Measurements from ENCODE around the gene POU2AF2.
A peak's percentile ranks its signal among the peaks of the same experiment; 100 is the strongest.

DNA sequence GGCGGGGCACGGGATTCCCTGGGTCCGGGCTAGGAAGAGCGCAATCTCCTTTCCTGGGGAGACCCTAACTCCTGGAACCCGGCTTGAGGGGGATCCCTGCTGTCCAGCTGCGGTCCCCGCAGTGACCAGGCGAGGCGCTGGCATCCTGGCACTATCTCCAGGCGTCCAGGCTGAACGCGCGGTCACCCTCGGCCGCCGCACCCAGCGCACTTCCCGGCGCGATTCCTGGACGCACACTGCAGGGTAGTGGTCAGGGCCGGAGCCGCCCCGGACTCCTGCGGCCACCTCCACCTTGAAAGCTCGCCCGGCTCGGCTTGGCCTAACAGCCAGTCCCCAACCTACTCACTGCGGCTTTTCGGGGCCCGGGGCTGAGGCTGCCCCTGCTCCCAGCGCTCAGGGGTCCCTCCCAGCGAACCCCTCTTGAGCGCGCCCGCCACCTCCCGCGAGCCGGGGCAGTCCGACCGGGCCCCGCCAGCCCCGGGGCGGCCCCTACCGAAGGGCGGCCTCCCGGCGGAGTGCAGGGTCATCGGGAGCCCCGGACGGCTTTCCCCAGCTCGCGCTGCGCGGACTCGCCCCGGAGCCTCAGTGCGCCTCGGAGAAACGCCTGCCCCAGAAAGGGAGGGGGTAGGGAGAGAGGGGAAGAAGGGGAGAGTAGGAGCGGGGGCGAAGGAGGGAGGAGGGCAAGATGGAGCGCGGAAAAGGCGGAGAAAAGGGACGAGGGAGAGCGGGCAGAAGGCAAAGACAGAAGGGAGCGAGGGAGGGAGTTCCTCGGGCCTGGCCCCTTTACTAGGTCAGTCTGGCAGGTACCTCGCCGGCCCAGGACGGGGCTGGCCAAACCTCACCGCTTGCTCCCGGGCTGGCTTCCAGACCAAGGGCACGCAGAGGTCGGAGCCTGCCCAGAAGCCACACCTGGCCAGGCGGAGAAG, 53.8 kb downstream of the POU2AF2 start:
- TF ChIP-seq CTCF (IDR thresholded peaks at IDR 0.05; ENCODE audit: control extremely low read depth in 1 of 3, insufficient read depth in 1 of 3, low read depth in 1 of 3, low read length in 3 of 3): peak; percentile 49 to 69 (median 64)
- TF ChIP-seq RAD21 (IDR thresholded peaks at IDR 0.05 in 1 of 2, conservative IDR thresholded peaks at IDR 0.05 in 1 of 2; ENCODE audit: low read depth in 2 of 2, low read length in 2 of 2): peak in 1 of 2 experiments; percentile 34; a peak in 1 of 4 replicates
- TF ChIP-seq SIN3A (conservative IDR thresholded peaks at IDR 0.05 in 1 of 2, IDR thresholded peaks at IDR 0.05 in 1 of 2; ENCODE audit: low read depth in 1 of 2, low read length in 2 of 2): no peak
- TF ChIP-seq CTBP2 (IDR thresholded peaks at IDR 0.05; ENCODE audit: borderline replicate concordance, insufficient read depth, insufficient read length, low read length): peak; percentile 55
- no peak for TF ChIP-seq SP4 (IDR thresholded peaks at IDR 0.05; ENCODE audit: low read length)
- TF ChIP-seq EP300 (IDR thresholded peaks at IDR 0.05; ENCODE audit: borderline replicate concordance in 1 of 2, low read depth in 2 of 2, low read length in 2 of 2): no peak
- TF ChIP-seq POLR2AphosphoS5 (IDR thresholded peaks at IDR 0.05; ENCODE audit: low read depth, low read length): no peak
- TF ChIP-seq EZH2 (IDR thresholded peaks at IDR 0.05; ENCODE audit: low read depth, low read length, severe bottlenecking): no peak
- peak in 1 of 2 experiments; percentile 52; a peak in 1 of 3 replicates for TF ChIP-seq POLR2A (IDR thresholded peaks at IDR 0.05; ENCODE audit: control extremely low read depth in 1 of 2, low read depth in 2 of 2, low read length in 2 of 2)
- peak; percentile 45; the same call in 1 of the 2 replicates for TF ChIP-seq RBBP5 (IDR thresholded peaks at IDR 0.05; ENCODE audit: borderline replicate concordance, low read depth, low read length)
- TF ChIP-seq HDAC2 (IDR thresholded peaks at IDR 0.05; ENCODE audit: borderline replicate concordance in 1 of 2, low read depth in 2 of 2, low read length in 2 of 2): no peak
- TF ChIP-seq ZNF274 (IDR thresholded peaks at IDR 0.05; ENCODE audit: borderline replicate concordance, extremely low read depth, low read length): no peak

All from H1 (cell line).